Breast epithelium (tissue), 4 donors: ENCODE measurements around the gene ILRUN. TPM values are rescaled to one million over a fixed set of nuclear protein-coding genes. Genes with fewer than 3 reads are reported as not detected.
"Not testable (repeated sequence)": the region's sequence is repeated elsewhere in the genome, so short reads cannot be mapped to it uniquely, and the experiment has no call there.

Experiments
- DNase-seq, 2 donors: peaks; one replicate each; pipeline ENCODE4 v3.0.0-alpha.2; 2019; ENCODE audit warnings: low spot score in 2 of 2
- H3K27ac ChIP-seq, 2 donors: fragments of 200-600 bp; sonication (generic) in 1 of 2; one replicate each; pipeline ENCODE4 v1.5.1; 2016 to 2019; ENCODE audit warnings: mild to moderate bottlenecking in 1 of 2
- H3K27me3 ChIP-seq, 2 donors: fragments of 200-600 bp; sonication (generic) in 1 of 2; one replicate each; pipeline versions ENCODE4 v1.5.1 to v1.6.0; 2017 to 2019; ENCODE audit warnings: control low read depth in 1 of 2, mild to moderate bottlenecking in 1 of 2
- H3K36me3 ChIP-seq: fragments of 200-600 bp; one replicate; pipeline ENCODE4 v1.5.1; 2019
- H3K4me1 ChIP-seq, 2 donors: fragments of 200-600 bp; sonication (generic); one replicate each; pipeline ENCODE4 v1.5.1; 2016 to 2019; ENCODE audit warnings: control low read depth in 1 of 2
- H3K4me3 ChIP-seq, 3 donors: fragments of 200-600 bp; sonication (generic); 1 replicate in 2 of 3; 2 replicates in 1 of 3; pipeline ENCODE4 v1.5.1; 2016 to 2019; ENCODE audit warnings: mild to moderate bottlenecking in 3 of 3, moderate library complexity in 2 of 3
- H3K9me3 ChIP-seq, 2 donors: fragments of 200-600 bp; sonication (generic) in 1 of 2; one replicate each; pipeline ENCODE4 v1.5.1; 2016 to 2019; ENCODE audit warnings: control low read depth in 1 of 2
- POLR2A ChIP-seq: fragments of 450-650 bp; IDR thresholded peaks from one replicate; pipeline ENCODE4 v1.6.1; 2016; ENCODE audit warnings: antibody characterized with exemption, mild to moderate bottlenecking, moderate library complexity
- POLR2AphosphoS5 ChIP-seq, 3 donors: sonication (generic); formaldehyde crosslinking; IDR thresholded peaks; one replicate each; pipeline ENCODE4 v1.6.1; 2017; ENCODE audit warnings: antibody characterized with exemption in 3 of 3
- intact Hi-C: fragments of 100-400 bp; cut with DNase I; formaldehyde crosslinking; loops from one replicate; pipeline ENCODE4 v1.15.1; 2023; ENCODE audit warnings: low total_unique reads
- total RNA-seq, 3 donors: library from RNA; depleted of rRNA; stranded (reverse); fragments of >200 nt; gene quantifications; one replicate each; pipeline ENCODE4 v1.1.0, GENCODE V29; 2016
- TF ChIP-seq, protein P1 (sequence below), 3 donors: fragments of 450-650 bp; IDR thresholded peaks; one replicate each; pipeline ENCODE4 v1.5.1; 2016 to 2017; ENCODE audit warnings: antibody characterized with exemption in 3 of 3, mild to moderate bottlenecking in 3 of 3, moderate library complexity in 3 of 3

The ILRUN gene
- total RNA-seq, 3 donors from 2014 or later = 58.3 to 87.1 (median 63.7) TPM

DNA sequence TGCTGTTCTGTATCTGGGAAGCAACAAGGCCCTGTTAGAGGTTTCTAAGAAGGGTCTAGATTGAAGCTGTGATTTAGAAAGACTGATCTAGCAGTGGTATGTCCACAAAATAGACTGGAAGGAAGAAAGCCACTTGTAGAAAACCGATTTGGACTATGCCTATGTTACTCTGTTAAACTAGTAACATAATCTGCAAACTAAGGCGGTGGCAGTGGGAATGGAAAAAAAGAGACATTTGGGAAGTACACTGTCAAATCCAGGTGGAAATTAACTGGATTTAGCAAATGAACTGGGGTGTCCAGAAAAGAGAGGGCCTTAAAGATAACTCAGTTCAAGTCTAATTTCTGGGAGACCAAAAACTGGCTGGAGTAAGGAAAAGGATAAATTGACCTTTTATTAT lies 11.6 kb downstream of the ILRUN start:
- H3K4me1 ChIP-seq = no peaks in the 10 kb centered on the region

DNA sequence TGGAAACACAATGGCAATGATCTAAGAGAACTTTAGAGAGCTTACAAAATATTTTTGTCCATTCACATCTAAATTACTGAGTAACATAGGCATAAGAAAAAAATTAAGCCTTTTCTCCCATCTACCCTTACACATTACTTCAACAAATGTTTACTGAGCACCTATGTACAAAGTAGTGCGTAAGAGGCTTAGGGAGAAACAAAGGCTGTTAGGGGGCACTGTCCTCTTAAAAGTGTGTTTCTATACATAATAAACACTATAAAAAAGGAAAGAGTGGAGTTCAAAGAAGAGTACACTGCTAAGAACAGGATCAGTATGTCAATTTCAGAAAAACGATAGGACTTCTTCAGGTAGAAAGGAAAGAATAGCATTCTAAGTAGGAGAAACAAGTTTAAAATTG lies 12.2 kb downstream of the ILRUN start:
- H3K36me3 ChIP-seq = no peaks in the 10 kb centered on the region
- DNase-seq = no peak
- no peak overlapping the region for H3K27ac ChIP-seq
- intact Hi-C loops = no loop called here
- no peaks in the 10 kb centered on the region for H3K4me1 ChIP-seq
- TF ChIP-seq, protein P1, sequence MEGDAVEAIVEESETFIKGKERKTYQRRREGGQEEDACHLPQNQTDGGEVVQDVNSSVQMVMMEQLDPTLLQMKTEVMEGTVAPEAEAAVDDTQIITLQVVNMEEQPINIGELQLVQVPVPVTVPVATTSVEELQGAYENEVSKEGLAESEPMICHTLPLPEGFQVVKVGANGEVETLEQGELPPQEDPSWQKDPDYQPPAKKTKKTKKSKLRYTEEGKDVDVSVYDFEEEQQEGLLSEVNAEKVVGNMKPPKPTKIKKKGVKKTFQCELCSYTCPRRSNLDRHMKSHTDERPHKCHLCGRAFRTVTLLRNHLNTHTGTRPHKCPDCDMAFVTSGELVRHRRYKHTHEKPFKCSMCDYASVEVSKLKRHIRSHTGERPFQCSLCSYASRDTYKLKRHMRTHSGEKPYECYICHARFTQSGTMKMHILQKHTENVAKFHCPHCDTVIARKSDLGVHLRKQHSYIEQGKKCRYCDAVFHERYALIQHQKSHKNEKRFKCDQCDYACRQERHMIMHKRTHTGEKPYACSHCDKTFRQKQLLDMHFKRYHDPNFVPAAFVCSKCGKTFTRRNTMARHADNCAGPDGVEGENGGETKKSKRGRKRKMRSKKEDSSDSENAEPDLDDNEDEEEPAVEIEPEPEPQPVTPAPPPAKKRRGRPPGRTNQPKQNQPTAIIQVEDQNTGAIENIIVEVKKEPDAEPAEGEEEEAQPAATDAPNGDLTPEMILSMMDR (IDR thresholded peaks at IDR 0.05) = no peak
- TF ChIP-seq POLR2A = no peak
- no peak for TF ChIP-seq POLR2AphosphoS5 (IDR thresholded peaks at IDR 0.05)
- no peaks in the 10 kb centered on the region for H3K9me3 ChIP-seq
- no peak overlapping the region for H3K4me3 ChIP-seq
- H3K27me3 ChIP-seq = no peaks in the 10 kb centered on the region

More for the DNA sequence above, 11.6 kb downstream of the ILRUN start:
- TF ChIP-seq POLR2AphosphoS5 (IDR thresholded peaks at IDR 0.05) (no peak), POLR2A (no peak)
- TF ChIP-seq, protein P1 (IDR thresholded peaks at IDR 0.05) = no peak
- DNase-seq = no peak
- Histone ChIP-seq H3K27ac (no peak overlapping the region), H3K4me3 (no peak overlapping the region), H3K27me3 (no peaks in the 10 kb centered on the region), H3K9me3 (no peaks in the 10 kb centered on the region), H3K36me3 (no peaks in the 10 kb centered on the region)
- intact Hi-C loops = no loop called here

DNA sequence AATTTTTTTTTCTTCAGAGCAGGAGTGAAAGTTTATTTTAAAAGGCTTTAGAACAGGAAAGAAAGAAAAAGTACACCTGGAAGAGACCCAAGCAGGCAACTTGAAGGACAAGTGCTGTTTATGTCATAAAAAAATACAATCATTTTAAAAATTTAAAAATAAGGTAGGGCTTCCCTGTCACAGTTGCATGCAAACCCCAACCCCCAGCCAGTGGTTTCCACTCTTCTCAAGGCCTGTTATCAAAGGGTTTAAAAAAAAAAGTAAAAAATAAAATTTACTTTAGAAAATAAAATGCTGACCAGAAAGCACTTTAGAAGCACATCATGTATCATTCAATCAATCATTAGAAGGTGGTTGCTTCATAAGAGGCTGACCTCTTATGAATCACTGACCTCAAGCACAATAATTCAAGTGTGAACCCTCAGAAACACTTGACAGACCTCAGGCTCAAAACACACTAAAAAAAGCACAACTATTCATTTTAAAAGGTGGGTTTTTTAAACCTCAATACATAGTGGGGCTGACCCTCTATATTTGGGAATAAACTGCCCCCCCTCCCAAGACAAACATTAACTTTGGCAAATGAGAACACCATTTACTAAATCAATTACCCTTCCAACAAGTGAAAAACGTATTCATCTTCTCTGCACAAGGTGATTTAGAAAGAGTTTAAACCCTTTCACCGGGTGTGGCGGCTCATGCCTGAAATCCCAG lies 15.6 kb downstream of the ILRUN start:
- Histone ChIP-seq H3K27ac (no peak overlapping the region), H3K4me3 (no peak overlapping the region), H3K4me1 (no peaks in the 10 kb centered on the region), H3K27me3 (no peaks in the 10 kb centered on the region), H3K36me3 (no peaks in the 10 kb centered on the region), H3K9me3 (no peaks in the 10 kb centered on the region)
- TF ChIP-seq POLR2A = no peak
- intact Hi-C loops = no loop called here
- no peak for DNase-seq

DNA sequence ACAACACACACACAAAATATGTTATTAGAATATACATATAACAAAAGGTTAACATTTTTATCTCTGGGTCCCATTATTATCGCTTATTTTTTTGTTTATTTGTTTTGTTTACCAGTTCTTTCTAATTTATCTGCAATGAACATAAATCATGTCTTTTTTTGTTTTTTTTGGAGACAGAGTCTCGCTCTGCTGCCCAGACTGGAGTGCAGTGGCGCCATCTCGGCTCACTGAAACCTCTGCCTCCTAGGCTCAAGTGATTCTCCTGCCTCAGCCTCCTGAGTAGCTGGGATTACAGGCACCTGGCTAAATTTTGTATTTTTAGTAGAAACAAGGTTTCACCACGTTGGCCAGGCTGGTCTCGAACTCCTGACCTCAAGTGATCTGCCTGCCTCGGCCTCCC lies 16.3 kb downstream of the ILRUN start:
- H3K27me3 ChIP-seq, H3K9me3 ChIP-seq, H3K36me3 ChIP-seq, H3K27ac ChIP-seq, H3K4me1 ChIP-seq, DNase-seq, H3K4me3 ChIP-seq, intact Hi-C loops: not testable (repeated sequence)

DNA sequence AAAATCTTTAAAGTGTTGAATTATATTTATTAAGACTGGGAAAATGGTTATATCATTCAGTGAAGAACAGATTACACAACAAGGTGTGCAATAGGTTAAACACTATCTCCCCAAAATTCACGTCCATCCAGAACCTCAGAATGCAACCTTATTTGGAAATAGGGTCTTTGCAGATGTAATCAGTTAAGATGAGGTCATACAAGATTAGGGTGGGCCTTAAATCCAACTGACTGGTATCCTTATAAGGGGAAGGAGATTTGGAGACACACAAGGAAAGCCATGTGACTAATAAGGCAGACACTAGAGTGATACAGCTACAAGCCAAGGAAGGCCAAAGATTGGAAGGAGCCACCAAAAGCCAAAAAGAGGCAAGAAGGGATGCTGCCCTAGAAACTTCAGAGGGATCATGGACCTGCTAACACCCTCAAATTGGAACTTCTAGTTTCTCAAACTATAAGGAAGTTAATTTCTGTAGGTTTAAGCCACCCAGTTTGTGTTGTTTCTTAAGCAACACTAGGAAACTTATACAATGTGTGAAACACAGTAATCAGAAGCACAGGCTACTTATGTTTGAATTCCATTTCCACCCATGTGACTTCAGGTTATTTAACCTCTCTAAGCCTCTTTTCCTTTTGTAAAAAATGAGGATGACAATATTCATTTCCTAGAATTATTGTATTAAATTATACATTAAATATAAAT lies 16.9 kb downstream of the ILRUN start:
- no peak for DNase-seq
- H3K27me3 ChIP-seq = no peaks in the 10 kb centered on the region
- intact Hi-C loops = no loop called here
- no peaks in the 10 kb centered on the region for H3K9me3 ChIP-seq
- H3K36me3 ChIP-seq = no peaks in the 10 kb centered on the region
- TF ChIP-seq, protein P1 (IDR thresholded peaks at IDR 0.05) = no peak
- TF ChIP-seq POLR2AphosphoS5 (IDR thresholded peaks at IDR 0.05) (no peak), POLR2A (no peak)
- no peak overlapping the region for H3K4me3 ChIP-seq
- H3K27ac ChIP-seq = peak overlapping the region in 1 of 2 donors; percentile 16
- no peaks in the 10 kb centered on the region for H3K4me1 ChIP-seq

DNA sequence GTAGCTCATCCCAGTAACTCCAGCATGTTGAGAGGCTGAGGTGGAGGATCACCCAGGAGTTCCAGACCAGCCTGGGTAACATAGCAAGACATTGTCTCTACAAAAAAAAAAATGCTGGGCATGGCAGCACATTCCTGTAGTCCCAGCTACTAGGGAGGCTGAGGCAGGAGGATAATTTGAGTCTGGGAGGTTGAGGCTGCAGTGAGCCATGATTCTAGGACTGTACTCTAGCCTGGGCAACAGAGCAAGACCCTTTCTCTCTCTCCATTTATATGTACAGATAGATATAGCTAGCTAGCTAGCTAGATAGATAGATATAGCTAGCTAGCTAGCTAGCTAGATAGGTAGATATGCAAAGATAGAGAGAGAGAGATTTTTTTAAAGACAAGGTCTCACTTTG lies 20.4 kb downstream of the ILRUN start:
- no peaks in the 10 kb centered on the region for H3K36me3 ChIP-seq
- no peaks in the 10 kb centered on the region for H3K27me3 ChIP-seq
- H3K27ac ChIP-seq = no peak overlapping the region
- H3K9me3 ChIP-seq = no peaks in the 10 kb centered on the region
- peaks cover 0 to 5% of the 10 kb centered on the region in 2 donors for H3K4me1 ChIP-seq
- no peak overlapping the region for H3K4me3 ChIP-seq
- intact Hi-C loops = no loop called here
- no peak for TF ChIP-seq POLR2AphosphoS5 (IDR thresholded peaks at IDR 0.05)
- TF ChIP-seq POLR2A = no peak
- TF ChIP-seq, protein P1 (IDR thresholded peaks at IDR 0.05) = no peak
- DNase-seq = no peak

DNA sequence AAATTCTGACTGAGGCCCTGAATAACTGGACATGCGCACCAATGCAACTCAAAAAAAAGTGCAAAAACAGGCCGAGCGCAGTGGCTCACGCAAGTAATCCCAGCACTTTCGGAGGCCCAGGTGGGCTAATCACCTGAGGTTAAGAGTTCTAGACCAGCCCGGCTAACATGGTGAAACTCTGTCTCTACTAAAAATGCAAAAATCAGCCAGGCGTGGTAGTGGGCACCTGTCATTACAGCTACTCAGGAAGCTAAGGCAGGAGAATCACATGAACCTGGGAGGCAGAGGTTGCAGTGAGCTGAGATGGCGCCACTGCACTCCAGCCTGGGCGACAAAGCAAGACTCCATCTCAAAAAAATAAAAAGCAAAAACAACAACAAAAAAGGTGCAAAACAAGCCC lies 21.6 kb downstream of the ILRUN start:
- H3K4me1 ChIP-seq, DNase-seq, H3K36me3 ChIP-seq, H3K27me3 ChIP-seq, H3K27ac ChIP-seq, H3K9me3 ChIP-seq, intact Hi-C loops, H3K4me3 ChIP-seq: not testable (repeated sequence)
